ENCODE results near the gene TMPRSS3.

The TMPRSS3 gene

GRCh38 chr21:42362198-42362597 lies 33.7 kb downstream of the TMPRSS3 start:
- H3K4me3 ChIP-seq = no peak overlapping the region
- no peak for TF ChIP-seq CTCF (IDR thresholded peaks at IDR 0.05)
- H3K27ac ChIP-seq = no peak overlapping the region
- no peak for DNase-seq (ENCODE audit: low spot score)

- Histone ChIP-seq H3K4me3 (no peak overlapping the region), H3K27ac (no peak overlapping the region)
- TF ChIP-seq CTCF (IDR thresholded peaks at IDR 0.05) = no peak
- no peak for DNase-seq (ENCODE audit: low spot score)
Measured at GRCh38 chr21:42361286-42361685, 34.6 kb downstream of the TMPRSS3 start.

- Histone ChIP-seq H3K4me3 (no peak overlapping the region), H3K27ac (no peak overlapping the region)
- TF ChIP-seq CTCF (IDR thresholded peaks at IDR 0.05) = no peak
- no peak for DNase-seq (ENCODE audit: low spot score)
Measured at GRCh38 chr21:42360317-42360716, 35.5 kb downstream of the TMPRSS3 start.

- no peak overlapping the region for H3K4me3 ChIP-seq
- DNase-seq (ENCODE audit: low spot score) = no peak
- TF ChIP-seq CTCF (IDR thresholded peaks at IDR 0.05) = no peak
- H3K27ac ChIP-seq = no peak overlapping the region
Measured at GRCh38 chr21:42358937-42359336, 36.9 kb downstream of the TMPRSS3 start.

- DNase-seq (ENCODE audit: low spot score) = no peak
- Histone ChIP-seq H3K27ac (no peak overlapping the region), H3K4me3 (no peak overlapping the region)
- no peak for TF ChIP-seq CTCF (IDR thresholded peaks at IDR 0.05)
Measured at GRCh38 chr21:42358261-42358660, 37.6 kb downstream of the TMPRSS3 start.

GRCh38 chr21:42357307-42357706 lies 38.5 kb downstream of the TMPRSS3 start:
- no peak for DNase-seq (ENCODE audit: low spot score)
- no peak overlapping the region for H3K27ac ChIP-seq
- TF ChIP-seq CTCF (IDR thresholded peaks at IDR 0.05) = no peak
- H3K4me3 ChIP-seq = no peak overlapping the region

GRCh38 chr21:42356650-42357049 lies 39.2 kb downstream of the TMPRSS3 start:
- DNase-seq (ENCODE audit: low spot score) = no peak
- TF ChIP-seq CTCF (IDR thresholded peaks at IDR 0.05) = no peak
- H3K27ac ChIP-seq = no peak overlapping the region
- no peak overlapping the region for H3K4me3 ChIP-seq
